Body of pancreas (tissue), 4 donors: ENCODE measurements around the gene WNT6. TPM values are rescaled to one million over a fixed set of nuclear protein-coding genes. Genes with fewer than 3 reads are reported as not detected.

ENCODE experiments used
- ATAC-seq: fragments of 150-250 bp; one replicate; pipeline ENCODE4 v1.9.1; 2016
- DNase-seq, 4 donors: peaks; one replicate each; pipeline ENCODE4 v3.0.0-alpha.2; 2019
- H3K27ac ChIP-seq, 4 donors: fragments of 200-600 bp; sonication (generic); 1 replicate in 3 of 4; 2 replicates in 1 of 4; pipeline versions ENCODE4 v1.5.1 to v1.6.1; 2016 to 2019; ENCODE audit warnings: mild to moderate bottlenecking in 1 of 4, mixed read lengths in 1 of 4, moderate library complexity in 1 of 4
- H3K27me3 ChIP-seq, 2 donors: fragments of 200-600 bp; sonication (generic); one replicate each; pipeline ENCODE4 v1.6.0; 2016; ENCODE audit warnings: mild to moderate bottlenecking in 1 of 2
- H3K36me3 ChIP-seq, 2 donors: fragments of 200-600 bp; sonication (generic); replicated peaks in 1 of 2; 2 replicates each; pipeline ENCODE4 v1.5.1; 2016; ENCODE audit warnings: low read depth in 2 of 2; ENCODE audit not compliant: insufficient read depth in 1 of 2
- H3K4me1 ChIP-seq: fragments of 200-600 bp; sonication (generic); one replicate; pipeline ENCODE4 v1.6.0; 2016
- H3K4me3 ChIP-seq, 2 donors: fragments of 200-600 bp; sonication (generic); 1 replicate in 1 of 2; 2 replicates in 1 of 2; pipeline ENCODE4 v1.5.1; 2016 to 2019
- H3K9me3 ChIP-seq, 3 donors: fragments of 200-600 bp; sonication (generic); 1 replicate in 2 of 3; 2 replicates in 1 of 3; pipeline ENCODE4 v1.5.1; 2016
- CTCF ChIP-seq, 7 experiments: fragments of 450-650 bp in 4 of 7; fragments of 200-600 bp in 3 of 7; sonication (generic) in 3 of 7; IDR thresholded peaks; one replicate each; pipeline ENCODE4 v1.5.1; 2016 to 2019; ENCODE audit warnings: antibody characterized with exemption in 7 of 7
- POLR2A ChIP-seq, 3 donors: fragments of 450-650 bp; IDR thresholded peaks; one replicate each; pipeline ENCODE4 v1.6.1; 2016; ENCODE audit warnings: antibody characterized with exemption in 3 of 3, mild to moderate bottlenecking in 2 of 3
- WGBS, 2 donors: methylation state at CpG; one replicate each; pipeline ENCODE4 v1.1.5; 2017; 5-methylcytosine and 5-hydroxymethylcytosine counted together
- intact Hi-C: fragments of 100-400 bp; cut with DNase I; formaldehyde crosslinking; loops from one replicate; pipeline ENCODE4 v1.15.1; 2023
- total RNA-seq, 2 donors: library from RNA; depleted of rRNA; stranded (reverse); fragments of >200 nt; gene quantifications; one replicate each; pipeline ENCODE4 v1.1.0, GENCODE V29; 2016

WNT6 gene
- 1 to 10 TPM in 1 of 2 donors, not detected in 1; 1.0 TPM for total RNA-seq

GRCh38 chr2:218859556-218859987 is at the start of gene WNT6:
Gene WNT6, plus strand, starts transcription at chr2:218859805. Its CDS starts 233 bp downstream, at chr2:218860038.
- TF ChIP-seq CTCF (IDR thresholded peaks at IDR 0.05) (no peak), POLR2A (IDR thresholded peaks at IDR 0.05) (no peak)
- Histone ChIP-seq H3K4me1 (peaks cover 24% of the 10 kb centered on the region), H3K27ac (no peak within 1 kb of the TSS), H3K9me3 (no peaks in the 10 kb centered on the region), H3K4me3 (no peak within 1 kb of the TSS), H3K36me3 (no peaks in the 10 kb centered on the region), H3K27me3 (peaks cover 0 to 19% of the 10 kb centered on the region in 2 donors)
- intact Hi-C loops, result loop anchor here (10.0 kb wide), 1 partner anchor 155 kb away; no protein-coding TSS in a partner anchor
- DNase-seq (peak in 1 of 4 donors; percentile 14), ATAC-seq (peak; percentile 45)
- 0% methylated on average over 27 to 49 of the region's 64 CpGs for WGBS, 2 donors

GRCh38 chr2:218810256-218810655 is 49.3 kb upstream of the WNT6 start:
- H3K4me3 ChIP-seq, result no peak overlapping the region
- TF ChIP-seq CTCF (IDR thresholded peaks at IDR 0.05), result no peak
- TF ChIP-seq POLR2A (IDR thresholded peaks at IDR 0.05), result no peak
- ATAC-seq (no peak), DNase-seq (no peak)
- intact Hi-C loops, result no loop called here
- H3K9me3 ChIP-seq, result no peaks in the 10 kb centered on the region
- WGBS, 2 donors, result 63 to 82% methylated on average over 2 of the region's 2 CpGs
- no peaks in the 10 kb centered on the region for H3K36me3 ChIP-seq
- no peak overlapping the region for H3K27ac ChIP-seq
- no peaks in the 10 kb centered on the region for H3K27me3 ChIP-seq
- no peaks in the 10 kb centered on the region for H3K4me1 ChIP-seq

GRCh38 chr2:218811382-218811781 is 48.2 kb upstream of the WNT6 start:
- Histone ChIP-seq H3K36me3 (no peaks in the 10 kb centered on the region), H3K27me3 (no peaks in the 10 kb centered on the region), H3K9me3 (no peaks in the 10 kb centered on the region), H3K4me3 (no peak overlapping the region), H3K27ac (no peak overlapping the region), H3K4me1 (no peaks in the 10 kb centered on the region)
- intact Hi-C loops, result no loop called here
- no peak for ATAC-seq
- TF ChIP-seq CTCF (IDR thresholded peaks at IDR 0.05), result no peak
- no peak for TF ChIP-seq POLR2A (IDR thresholded peaks at IDR 0.05)
- 65 to 66% methylated on average over 4 of the region's 4 CpGs for WGBS, 2 donors
- DNase-seq, result peak in 1 of 4 donors; percentile 45

DNA sequence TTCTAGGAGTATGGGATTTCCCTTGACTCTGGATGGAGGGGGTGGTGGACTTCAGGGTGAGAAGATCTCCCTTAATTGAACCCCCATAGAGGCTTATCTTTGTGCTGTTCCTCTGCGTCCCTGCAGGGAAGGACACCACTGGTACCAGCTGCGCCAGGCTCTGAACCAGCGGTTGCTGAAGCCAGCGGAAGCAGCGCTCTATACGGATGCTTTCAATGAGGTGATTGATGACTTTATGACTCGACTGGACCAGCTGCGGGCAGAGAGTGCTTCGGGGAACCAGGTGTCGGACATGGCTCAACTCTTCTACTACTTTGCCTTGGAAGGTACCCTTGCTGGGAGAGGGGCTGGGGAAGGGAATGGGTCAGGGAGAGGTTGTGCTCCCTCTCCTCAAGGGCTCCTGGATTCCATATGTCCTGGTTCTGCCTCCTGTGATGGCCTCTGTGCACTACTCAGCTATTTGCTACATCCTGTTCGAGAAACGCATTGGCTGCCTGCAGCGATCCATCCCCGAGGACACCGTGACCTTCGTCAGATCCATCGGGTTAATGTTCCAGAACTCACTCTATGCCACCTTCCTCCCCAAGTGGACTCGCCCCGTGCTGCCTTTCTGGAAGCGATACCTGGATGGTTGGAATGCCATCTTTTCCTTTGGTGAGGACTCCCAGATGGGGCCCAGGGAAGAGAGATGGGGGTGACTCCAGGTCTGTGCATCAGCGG is 47.3 kb upstream of the WNT6 start:
- Histone ChIP-seq H3K9me3 (no peaks in the 10 kb centered on the region), H3K36me3 (no peaks in the 10 kb centered on the region), H3K4me1 (no peaks in the 10 kb centered on the region), H3K27me3 (no peaks in the 10 kb centered on the region), H3K4me3 (no peak overlapping the region), H3K27ac (no peak overlapping the region)
- intact Hi-C loops, result no loop called here
- no peak for DNase-seq
- WGBS, 2 donors, result 90 to 94% methylated on average over 18 to 20 of the region's 21 CpGs
- TF ChIP-seq POLR2A (IDR thresholded peaks at IDR 0.05) (no peak), CTCF (IDR thresholded peaks at IDR 0.05) (no peak)
- ATAC-seq, result no peak

- no peak overlapping the region for H3K27ac ChIP-seq
- H3K4me1 ChIP-seq, result no peaks in the 10 kb centered on the region
- no peak overlapping the region for H3K4me3 ChIP-seq
- H3K27me3 ChIP-seq, result no peaks in the 10 kb centered on the region
- no peaks in the 10 kb centered on the region for H3K9me3 ChIP-seq
- H3K36me3 ChIP-seq, result no peaks in the 10 kb centered on the region
- 80 to 91% methylated on average over 3 to 5 of the region's 5 CpGs for WGBS, 2 donors
- intact Hi-C loops, result no loop called here
- DNase-seq, result no peak
- no peak for ATAC-seq
- TF ChIP-seq CTCF (IDR thresholded peaks at IDR 0.05), result no peak
- no peak for TF ChIP-seq POLR2A (IDR thresholded peaks at IDR 0.05)
These were observed 46.7 kb upstream of the WNT6 start for GRCh38 chr2:218812861-218813260.
